Measurements from ENCODE around the gene KLF11.
"Not testable (repeated sequence)": the region's sequence is repeated elsewhere in the genome, so short reads cannot be mapped to it uniquely, and the experiment has no call there.

KLF11 gene

DNA sequence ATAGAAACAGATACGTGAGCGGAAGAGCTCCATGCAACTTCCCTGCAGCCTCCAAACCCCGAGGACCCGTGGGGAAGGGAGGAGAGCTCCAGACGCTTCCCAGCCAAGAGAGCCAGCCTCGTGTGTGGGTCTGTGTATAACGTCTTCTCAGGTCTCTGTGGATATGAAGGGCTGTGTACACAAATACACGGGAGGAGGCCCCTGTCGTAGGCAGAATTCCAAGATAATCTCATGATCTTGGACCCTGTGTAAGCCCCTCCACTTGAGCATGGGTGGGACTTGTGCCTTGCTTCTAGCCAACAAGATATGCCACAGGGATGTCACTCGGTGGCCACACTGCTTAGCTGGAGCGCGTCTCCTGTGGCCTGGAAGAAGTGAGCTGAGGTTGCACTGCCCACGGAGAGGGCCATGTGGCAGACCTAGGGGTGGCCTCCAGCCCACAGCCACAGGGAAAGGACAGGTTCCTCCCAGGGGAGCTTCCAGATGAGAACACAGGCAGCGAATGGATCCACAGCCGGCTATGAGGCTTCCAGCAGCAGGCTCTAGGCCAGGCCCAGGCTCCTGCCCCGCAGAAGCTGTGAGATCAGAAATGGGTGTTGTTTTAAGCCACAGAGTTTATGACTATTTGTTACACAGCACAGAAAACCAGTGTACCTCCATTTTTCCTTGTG, 15.6 kb upstream of the KLF11 start:
- no peak for DNase-seq

DNA sequence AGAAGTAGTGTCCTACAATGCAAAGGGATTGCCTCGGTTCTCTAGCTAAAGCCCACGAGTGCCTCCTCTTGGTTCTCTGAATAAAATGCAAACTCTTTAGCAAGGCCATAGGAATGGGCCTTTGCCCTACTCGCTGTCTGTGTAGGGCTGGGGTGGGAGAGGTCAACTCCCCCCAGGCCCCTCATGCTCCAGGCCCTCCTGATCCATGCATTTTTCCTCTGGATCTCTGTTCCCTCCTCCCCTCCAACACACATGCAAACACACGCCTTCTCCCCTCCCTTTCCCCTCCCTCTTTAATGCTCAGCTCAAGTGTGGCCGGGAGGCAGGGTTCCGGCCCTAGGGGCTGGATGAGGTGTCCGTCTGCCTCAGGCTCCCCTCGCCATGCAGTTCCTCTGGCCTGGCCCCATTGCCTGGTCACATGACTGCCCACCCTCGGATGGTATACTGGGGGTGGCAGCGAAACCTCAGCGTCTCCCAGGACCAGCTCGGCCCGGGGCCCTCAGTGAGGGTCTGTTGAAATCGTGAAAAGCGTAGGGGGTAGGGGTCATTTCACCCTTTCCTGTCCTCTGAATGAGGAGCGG, 14.9 kb upstream of the KLF11 start:
- DNase-seq = no peak

DNA sequence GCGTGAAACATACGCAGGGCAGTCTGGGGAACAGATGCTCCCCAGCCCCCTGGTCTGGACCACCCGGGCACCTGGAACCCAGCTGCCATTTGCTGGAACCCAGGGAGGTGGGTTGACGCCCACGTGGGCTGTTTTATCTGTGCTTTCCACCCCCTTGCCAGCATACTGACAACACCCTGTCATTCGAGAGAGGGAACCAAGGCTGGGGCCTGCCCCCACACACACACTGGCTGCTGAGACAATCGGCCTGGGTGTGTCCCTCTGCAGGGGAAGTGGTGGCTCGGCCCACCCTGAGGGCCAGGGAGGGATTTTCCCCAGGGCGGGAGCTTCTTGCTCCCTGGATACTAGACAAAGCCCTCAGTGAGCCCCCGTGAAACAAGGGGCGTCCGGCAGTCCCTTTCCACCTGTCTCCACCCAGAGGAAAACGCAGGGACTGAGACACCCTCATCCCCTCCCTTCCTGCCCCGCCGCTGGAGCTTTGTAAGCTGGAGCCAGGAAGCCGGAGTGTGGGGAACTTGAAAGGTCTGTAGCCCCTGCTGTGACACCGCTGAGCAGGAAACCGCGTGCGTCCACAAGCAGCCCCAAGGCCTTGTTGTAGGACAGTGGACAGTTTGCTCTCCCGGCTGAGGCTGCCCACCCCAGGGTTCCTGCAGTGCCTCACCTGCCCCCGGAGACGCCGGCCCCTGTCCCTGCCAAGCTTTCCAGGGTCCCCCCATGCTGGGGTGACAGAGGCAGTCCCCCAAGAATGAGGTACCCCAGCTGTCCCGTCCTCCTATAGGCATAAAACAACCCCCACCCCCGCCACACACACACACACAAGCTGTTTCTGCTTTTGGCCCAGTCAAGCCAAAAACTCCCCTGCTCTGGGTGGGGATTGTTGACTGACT, 14.1 kb upstream of the KLF11 start:
- peak; percentile 20 for DNase-seq

DNA sequence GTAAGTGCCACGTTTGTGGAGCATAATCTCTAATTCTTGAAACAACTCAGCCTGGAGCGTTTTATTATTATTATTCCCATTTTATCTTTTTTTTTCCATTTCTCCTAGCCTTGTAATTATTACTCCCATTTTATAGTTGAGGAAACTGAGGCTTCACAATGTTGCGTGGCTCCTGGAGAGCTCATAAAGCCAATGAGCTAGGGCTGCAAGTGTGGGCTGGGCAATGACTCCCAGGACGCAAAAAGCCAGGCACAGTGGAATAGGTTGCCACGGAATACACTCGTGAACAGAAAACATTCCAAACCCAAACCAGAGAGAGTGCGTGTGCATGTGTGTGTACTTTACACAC, 13.5 kb upstream of the KLF11 start:
- DNase-seq = no peak

DNA sequence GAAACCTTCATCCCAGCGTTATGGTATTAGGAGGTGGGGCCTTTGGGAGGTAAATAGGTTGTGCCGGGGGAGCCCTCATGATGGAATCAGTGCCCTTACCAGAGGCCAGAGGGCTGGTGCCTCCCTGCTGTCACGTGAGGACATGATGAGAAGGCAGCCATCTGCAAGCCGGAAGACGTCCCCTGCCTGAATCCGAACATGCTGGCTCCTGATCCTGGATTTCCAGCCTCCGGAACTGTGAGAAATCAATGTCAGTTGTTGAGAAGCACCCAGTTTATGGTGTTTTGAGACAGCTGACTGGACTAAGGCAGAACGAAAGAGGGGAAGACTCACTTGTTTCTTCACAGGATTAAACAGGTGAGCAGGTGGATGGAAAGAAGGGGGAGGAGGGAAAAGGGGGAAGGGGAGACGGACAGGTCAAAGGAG, 13.0 kb upstream of the KLF11 start:
- DNase-seq = no peak

DNA sequence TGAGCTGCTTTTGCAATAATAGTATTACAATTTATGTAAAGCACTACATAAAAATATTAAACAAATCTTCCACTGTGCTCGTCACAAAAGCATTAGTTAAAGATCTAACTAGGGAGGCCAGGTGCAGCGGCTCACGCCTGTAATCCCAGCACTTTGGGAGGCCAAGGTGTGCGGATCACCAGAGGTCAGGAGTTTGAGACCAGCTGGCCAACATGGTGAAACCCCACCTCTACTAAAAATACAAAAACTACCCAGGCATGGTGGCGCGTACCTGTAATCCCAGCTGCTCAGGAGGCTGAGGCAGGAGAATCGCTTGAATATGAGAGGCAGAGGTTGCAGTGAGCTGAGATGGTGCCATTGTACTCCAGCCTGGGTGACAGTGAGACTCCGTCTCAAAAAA, 12.6 kb upstream of the KLF11 start:
- DNase-seq = not testable (repeated sequence)

DNA sequence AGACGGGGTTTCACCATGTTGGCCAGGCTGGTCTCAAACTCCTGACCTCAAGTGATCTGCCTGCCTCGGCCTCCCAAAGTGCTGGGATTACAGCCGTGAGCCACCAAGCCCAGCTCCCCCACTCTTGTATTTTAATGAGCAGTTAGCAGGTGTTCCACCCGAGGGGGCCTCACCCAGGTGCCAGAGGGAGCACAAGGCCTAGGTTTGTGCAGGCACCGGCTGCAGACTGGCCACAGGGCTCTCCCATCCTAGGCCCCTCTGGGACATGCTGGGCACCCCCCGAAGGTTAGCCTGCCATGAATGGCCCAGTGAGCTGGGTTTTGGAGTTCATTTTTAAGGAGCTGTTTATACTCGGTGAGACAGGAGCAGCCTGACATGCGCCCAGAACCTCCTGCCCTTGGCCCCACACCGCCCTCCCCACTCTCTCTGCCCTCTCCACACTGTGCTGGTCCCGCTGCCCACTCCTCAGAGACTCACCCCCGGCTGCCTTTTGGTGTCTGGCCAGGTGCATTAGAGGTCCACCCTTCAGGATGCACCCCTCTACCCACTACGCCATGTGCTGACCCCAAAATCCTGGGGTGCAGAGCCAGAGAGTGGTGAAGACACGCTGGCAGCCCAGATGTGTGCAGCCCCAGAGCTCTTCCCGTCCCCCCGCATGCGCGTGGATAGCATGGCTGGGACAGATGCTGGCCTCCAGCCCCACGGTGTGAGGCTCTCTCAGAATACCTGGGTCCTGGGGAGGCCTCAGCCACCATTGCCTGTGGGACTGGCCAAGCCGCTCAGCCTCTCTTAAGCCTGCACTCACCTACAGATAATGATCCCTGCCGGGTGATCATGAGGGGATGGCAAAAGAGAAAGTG, 11.2 kb upstream of the KLF11 start:
- DNase-seq = no peak

DNA sequence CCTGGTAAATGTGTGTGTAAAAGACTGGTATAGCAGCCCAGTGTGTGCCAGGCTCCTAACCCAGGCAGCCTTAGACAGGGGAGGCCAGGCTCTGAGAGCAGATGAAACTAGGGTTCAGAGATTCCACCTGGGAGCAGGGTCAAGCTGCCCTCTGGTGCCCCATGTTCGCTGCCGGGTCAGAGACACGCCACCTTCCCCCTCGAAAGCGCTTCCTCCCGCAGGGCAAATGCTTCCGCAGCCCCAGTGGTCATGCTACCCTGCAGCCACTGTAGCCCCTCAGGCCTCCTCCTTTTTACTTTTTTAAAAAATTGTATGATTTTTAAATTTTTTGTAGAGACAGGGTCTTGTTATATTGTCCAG, 10.6 kb upstream of the KLF11 start:
- DNase-seq = no peak

DNA sequence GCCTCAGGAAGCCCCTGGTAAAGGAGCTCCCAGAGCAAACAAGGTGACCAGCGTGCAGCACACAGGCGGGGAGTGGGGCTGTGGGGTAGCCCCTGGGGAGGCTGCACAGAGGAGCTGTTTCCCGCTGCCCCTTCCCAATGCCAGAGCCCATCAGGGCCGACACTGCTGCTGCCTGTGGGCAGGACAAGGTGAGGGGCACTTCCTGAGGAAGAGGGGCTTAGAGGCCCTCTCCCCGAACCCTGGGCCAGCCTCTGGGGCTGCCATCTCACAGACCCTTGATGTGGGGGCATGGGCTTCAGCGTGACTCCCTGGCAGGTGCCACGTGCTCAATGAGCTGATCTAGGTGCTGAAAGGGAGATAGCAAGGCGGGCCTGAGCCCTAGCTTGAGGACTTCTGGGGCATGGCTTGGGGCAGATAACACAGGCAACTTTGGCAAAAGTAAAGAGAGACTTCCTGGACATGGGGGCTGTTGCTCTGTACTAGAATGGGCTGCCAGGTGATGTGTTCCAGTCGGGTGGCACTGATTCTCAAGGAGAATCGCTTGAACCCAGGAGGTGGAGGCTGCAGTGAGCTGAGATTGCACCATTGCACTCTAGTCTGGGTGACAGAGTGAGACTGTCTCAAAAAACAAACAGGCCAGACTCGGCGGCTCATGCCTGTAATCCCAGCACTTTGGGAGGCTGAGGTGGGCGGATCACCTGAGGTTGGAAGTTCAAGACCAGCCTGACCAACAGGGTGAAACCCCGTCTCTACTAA, 9.9 kb upstream of the KLF11 start:
- no peak for DNase-seq

DNA sequence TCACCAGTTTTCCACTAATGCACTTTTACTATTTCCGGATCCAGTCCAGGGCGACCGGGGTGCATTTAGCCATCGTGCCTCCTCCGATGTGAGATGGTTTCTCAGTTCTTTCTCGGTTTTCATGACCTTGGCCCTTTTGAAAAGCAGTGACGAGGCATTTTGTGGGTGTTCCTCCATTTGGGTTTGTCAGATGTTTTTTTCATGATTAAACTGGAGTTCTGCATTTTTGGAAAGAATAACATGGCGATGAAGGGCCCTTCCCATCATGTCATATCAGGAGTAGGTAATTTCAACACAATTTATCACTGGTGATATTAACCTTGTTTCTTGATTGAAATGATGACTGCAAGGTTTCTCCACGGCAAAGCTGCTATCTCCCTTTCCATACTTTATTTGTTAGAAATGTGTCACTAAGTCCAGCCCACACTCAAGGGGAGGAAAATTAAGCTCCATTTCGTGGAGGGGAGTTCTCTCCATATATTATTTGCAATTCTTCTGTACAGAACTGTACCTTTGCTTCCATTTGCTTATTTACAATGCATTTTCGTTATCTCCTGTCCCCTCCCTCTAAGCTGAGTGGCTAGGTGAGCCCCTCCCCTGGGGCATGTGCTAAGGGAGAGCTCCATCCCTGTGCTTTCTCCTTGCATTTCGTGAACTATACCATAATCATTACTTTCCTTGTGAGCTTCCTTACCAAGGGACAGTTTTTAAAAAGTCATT, 8.9 kb upstream of the KLF11 start:
- no peak for DNase-seq

DNA sequence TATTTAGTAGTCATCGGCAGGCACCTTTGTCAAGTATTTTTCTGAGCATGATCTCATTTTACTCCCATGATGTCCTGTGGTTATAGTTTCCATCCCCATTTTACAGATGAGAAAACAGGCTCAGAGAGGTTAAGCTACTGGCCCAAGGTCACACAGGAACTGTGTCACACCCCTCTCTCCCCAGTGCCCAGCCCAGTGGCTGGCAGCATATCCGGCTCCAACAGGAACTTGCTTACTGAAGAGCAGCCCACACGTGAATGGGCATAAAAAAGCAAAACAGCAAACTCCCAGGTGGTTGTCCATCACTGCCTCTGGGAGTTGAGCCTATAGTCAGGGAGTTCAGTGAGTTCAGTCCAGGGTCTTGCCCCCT, 8.3 kb upstream of the KLF11 start:
- DNase-seq = no peak

DNA sequence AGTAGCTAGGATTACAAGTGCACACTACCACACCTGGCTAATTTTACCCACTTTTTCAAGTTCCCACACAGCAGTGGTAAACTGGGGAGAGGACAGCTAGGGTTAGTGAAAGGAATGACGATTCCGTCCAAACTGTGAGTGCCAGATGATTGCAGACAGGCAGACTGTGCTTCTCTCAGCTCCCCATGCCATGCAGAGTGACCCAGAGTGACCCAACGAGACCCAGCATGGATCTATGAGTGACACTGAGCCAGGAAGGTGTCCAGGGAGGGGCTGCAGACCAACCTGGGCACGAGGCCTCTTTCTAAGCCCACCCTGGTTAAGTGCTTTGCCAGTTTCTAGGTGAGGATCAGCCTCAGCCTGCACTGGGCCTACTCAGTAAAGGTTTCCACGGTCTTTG, 7.7 kb upstream of the KLF11 start:
- DNase-seq = no peak

DNA sequence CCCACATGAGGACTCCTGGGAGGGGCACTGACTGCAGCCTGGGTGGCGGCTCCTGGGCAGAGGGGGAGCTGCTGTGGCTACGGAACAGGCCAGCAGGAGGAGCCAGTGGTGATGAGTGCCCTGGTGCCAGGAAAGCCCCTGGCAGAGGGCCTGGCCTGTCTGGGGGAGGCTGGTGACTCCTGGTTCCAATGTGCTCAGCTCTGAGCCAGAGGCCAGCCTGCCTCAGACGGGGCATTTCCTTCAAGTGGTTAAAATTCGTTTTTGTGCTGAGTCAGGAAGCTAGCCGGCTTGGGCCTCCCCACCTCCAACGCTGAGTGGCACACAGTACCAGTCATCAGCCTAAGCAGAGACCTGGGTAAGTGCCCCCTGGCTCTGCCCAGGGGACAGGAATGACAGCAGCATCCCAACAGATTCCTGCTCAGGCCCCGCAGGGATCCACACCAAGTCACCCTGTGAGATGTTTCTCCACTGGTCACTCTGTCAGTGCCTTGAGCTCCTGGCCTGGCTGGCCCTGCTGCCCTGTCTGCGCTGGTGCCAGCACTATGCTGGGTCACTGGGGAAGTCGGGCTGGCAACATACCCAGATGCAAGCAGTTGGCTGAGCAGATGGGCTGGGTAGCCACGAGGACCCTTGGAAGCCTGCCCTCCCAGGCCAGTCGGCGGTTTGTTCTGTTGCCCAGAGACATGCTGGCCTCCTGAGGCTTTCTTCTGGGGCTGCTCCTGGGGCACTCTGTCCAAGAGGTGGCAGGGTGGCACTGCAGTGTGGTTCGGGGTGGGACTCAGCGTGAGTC, 7.1 kb upstream of the KLF11 start:
- DNase-seq = peak; percentile 50

DNA sequence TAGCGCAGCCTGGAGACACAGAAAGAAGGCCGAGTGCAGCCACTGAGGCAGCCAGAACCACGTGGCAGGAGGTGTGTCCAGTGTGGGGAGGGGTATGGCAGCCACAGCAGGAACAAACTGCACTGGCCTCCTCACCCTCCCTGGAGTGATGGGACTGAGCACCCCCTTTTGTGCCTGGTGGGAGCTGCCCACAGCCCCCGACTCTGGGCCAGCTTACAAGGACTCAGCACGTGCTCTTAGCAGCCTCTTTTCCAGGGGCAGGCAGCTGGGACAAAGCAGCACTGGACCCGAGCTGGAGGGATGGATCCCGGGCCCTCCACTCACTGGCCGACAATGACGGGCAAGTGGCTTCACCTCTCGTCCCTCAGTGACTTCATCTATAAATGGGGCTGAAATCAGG, 5.2 kb upstream of the KLF11 start:
- DNase-seq = no peak

DNA sequence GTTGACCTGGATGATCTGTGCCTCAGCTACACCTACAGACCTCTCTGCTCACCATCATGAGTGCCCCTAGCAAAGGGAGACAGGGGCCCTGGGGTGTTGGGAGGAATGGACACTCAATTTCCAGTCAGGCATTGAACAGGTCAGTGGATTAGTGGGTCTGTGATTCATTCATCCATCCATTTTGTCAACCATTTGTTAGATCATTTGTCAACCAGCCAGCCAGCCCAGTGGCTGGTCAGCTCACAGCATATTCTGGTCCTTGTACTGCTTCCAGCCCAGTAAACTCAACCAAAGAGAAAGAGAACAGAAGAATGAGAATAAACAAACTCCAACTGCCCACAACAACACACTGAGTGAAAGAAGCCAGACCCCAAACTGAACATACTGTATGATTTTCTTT, 4.6 kb upstream of the KLF11 start:
- no peak for DNase-seq

DNA sequence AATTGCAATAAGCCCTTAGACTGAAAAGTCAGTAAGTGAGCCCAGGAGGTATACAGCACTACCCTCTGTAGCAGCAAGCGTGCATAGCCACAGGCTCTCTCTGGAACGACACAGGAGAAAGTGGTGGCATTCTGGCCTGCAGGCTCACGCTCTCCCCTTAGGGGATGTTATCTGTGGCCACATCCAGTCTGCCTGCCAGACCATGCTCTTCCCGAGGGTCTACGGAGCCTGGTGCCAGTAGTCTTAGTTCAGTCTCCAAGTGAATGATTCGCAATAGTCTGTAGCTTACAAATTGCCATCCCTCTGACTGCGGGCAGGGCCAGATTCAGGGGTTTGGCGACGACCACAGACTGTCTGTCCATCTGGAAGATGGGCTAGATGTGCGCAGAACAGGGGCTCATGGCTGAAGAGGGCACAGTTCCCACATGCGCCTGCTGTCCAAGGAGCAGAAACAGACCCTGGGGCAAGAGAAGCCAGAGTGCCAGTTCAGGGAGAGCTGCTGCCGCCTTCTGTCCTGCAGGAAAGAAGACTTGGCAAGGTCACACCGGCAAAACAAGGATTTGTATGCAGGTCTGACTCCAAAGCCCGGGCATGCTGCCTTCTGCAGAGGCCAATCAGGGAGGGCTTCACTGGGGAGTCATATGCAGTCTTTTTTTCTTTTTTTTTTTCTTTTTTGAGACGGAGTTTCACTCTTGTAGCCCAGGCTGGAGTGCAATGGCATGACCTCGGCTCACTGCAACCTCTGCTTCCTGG, 3.5 kb upstream of the KLF11 start:
- DNase-seq = no peak

DNA sequence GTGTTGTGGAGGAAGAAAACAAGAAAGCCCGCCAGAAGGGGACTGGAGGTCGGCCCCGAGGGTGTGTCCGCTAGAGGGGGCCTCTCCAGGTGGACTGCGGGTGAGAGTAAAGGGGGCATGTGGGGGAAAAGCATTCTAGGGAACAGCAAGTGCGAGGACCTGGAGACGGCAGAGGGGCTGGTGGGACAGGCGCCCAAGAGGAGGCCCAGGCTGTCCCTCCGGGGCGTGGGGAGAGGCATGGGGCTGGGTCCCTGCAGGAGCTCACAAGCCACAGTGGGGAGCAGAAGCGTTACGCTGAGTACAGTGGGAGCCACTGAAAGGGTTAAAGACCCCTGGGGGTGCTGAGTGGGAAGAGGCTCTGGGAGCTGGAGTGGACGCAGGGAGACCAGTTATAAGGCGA, 1.6 kb upstream of the KLF11 start:
- DNase-seq = no peak

DNA sequence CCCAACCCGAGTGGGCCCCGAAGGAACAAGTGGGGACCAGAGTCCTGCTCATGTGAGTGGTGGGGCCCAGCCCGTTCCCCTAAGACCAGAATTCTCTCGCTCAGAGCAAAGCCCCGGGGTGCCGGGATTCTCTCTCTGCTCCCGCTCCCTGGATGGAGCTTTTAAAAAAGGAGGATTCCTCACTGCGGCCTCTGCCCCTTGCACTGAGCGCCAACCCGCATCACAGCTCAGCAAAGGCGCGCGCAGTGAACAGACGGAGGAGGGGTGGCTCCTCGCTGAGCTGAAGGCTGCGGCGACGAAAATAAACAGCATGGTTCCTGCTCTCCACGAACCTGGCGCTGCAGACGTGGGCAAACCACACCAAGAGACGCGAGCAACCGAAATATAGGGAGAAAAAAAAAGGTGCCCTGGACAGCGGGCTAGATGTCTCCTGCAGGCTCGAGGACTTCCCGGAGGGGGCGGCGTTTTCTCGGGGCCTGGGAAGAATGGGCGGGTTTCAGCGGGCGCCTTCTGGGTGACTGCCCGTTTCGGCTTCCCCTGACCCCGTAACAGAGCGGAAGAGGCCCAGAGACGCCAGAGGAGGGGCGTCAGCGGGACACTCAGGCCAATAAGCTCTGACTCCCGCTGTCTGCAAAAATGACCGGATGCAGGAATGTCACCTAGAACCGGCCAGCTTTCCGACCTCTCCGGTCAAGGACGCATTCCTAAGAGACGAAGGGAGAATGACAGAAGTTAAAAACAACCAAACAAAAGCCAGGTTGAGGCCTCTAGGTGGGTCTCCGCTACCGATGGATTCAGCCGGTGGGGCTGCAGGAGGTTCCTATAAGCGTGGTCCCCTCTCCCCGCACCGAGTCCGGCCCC, 819 bp upstream of the KLF11 start:
- DNase-seq = peak; percentile 50

DNA sequence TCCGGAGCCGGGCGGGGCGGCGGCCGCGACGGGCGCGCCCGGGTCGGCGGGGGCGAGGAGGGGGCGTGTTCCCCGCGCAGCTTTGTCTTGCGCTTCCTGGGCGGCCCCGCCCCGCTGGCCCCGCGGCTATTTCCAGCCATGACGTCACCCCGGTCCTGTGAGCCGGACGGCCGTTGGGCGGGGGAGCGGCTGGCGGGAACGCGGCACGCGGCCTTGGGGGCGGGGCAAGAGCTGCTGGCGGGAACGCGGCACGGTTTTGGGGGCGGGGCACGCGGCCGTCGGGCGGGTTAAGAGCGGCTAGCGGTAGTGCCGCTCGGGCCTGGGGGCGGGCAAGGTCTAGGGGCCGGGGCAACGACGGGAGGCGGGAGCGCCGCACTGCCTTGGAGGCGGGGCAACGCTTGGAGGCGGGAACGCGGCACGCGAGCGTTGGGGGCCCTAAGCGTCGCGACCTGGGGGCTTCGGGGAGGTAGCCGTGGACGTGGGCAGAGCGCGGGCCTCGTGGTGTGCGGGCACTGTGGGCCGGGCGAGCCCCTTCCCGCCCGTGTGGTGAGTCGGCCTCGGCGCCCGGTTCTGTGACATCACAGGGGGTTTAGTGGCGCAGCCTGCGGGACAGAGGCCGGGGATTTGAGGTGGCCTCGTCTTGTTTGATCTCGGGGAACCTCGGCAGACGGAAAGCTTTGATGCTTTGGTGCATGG, 704 bp downstream of the KLF11 start:
- peak; percentile 92 for DNase-seq

Data from stimulated activated naive CD4-positive, alpha-beta T cell treated with Interleukin-2 at 50 U/mL for 16 hours (primary cell).